ENCODE results near the gene GNAQ. TPM values are rescaled to one million over a fixed set of nuclear protein-coding genes. Genes with fewer than 3 reads are reported as not detected.

The GNAQ gene
- total and polyA plus RNA-seq, 2 of the 4 experiments (the other 2 are of a cell fraction): 23.1 to 50.7 TPM

GRCh38 chr9:77769246-77769645, 262.4 kb downstream of the GNAQ start:
- DNase-seq (no peak), ATAC-seq (ENCODE audit: low read depth) (no peak)
- no TSS peak for BruUV-seq (replicated peaks)
- Histone ChIP-seq H3K27ac (ENCODE audit: insufficient read depth, low read length) (no peak overlapping the region), H2BK15ac (ENCODE audit: low read depth, low read length) (no peak overlapping the region), H3K27me3 (ENCODE audit: control insufficient read depth, insufficient read depth, low read length) (no peaks in the 10 kb centered on the region), H4K8ac (ENCODE audit: low read depth in 2 of 2, low read length in 2 of 2) (no peak overlapping the region), H3K18ac (ENCODE audit: low read depth, low read length) (no peak overlapping the region), H2AFZ (replicated peaks; ENCODE audit: low read length, poor library complexity) (no peak overlapping the region), H3K9ac (ENCODE audit: low read depth, low read length) (no peak overlapping the region), H3K4me3 (ENCODE audit: insufficient read depth, low read depth, low read length) (no peak overlapping the region), H2BK20ac (ENCODE audit: low read depth, low read length) (no peak overlapping the region), H2BK120ac (ENCODE audit: low read depth, low read length) (no peak overlapping the region), H2BK5ac (ENCODE audit: low read depth, low read length, poor library complexity, severe bottlenecking) (no peak overlapping the region), H2AK9ac (replicated peaks; ENCODE audit: low read depth, low read length, poor library complexity) (no peak overlapping the region), H3K56ac (ENCODE audit: extremely low read depth, insufficient read depth, low read length) (no peak overlapping the region), H3K23ac (ENCODE audit: low read depth, low read length) (no peak overlapping the region), H3K14ac (replicated peaks; ENCODE audit: low read depth, low read length) (no peak overlapping the region), H3K36me3 (ENCODE audit: control insufficient read depth, insufficient read depth, low read length) (no peaks in the 10 kb centered on the region; the same call in 1 of the 2 replicates), H3K9me3 (ENCODE audit: control insufficient read depth, insufficient read depth, low read length) (no peaks in the 10 kb centered on the region), H4K5ac (ENCODE audit: low read depth, low read length) (no peak overlapping the region), H4K20me1 (ENCODE audit: insufficient read depth, low read length) (no peaks in the 10 kb centered on the region; the same call in 1 of the 2 replicates), H3K4me1 (ENCODE audit: control insufficient read depth, insufficient read depth, low read length) (no peaks in the 10 kb centered on the region), H2AK5ac (ENCODE audit: low read depth, low read length) (no peak overlapping the region), H3K79me1 (ENCODE audit: low read depth in 1 of 2, low read length in 2 of 2) (peaks cover 3 to 5% of the 10 kb centered on the region in 2 experiments; a peak in 2 of 4 replicates), H3K4me2 (ENCODE audit: low read depth, low read length) (no peak overlapping the region), H3K9me1 (ENCODE audit: insufficient read depth, low read length) (0 out of 2 replicates have a peak, but pooled peaks cover 2% of the 10 kb centered on the region), H4K91ac (ENCODE audit: insufficient read depth, low read depth, low read length) (no peak overlapping the region), H3K4ac (ENCODE audit: low read depth, low read length) (no peak overlapping the region)
- ChIA-PET POLR2A (ENCODE audit: unreplicated experiment) (no interaction called here), CTCF (interaction anchor here (1.1 kb wide), 1 partner anchor 336 kb away, joined by 3 read pairs; no protein-coding TSS in a partner anchor)
- TF ChIP-seq MXI1 (IDR thresholded peaks at IDR 0.05; ENCODE audit: borderline replicate concordance, low read depth, low read length) (no peak), FOS (IDR thresholded peaks at IDR 0.05; ENCODE audit: low read depth, low read length) (no peak), CHD1 (IDR thresholded peaks at IDR 0.05; ENCODE audit: low read depth, low read length) (no peak), SMC3 (IDR thresholded peaks at IDR 0.05; ENCODE audit: low read depth, low read length) (no peak), NFE2L2 (IDR thresholded peaks at IDR 0.05; ENCODE audit: low read depth, low read length) (no peak), USF2 (IDR thresholded peaks at IDR 0.05; ENCODE audit: low read depth, low read length) (no peak), RFX5 (IDR thresholded peaks at IDR 0.05; ENCODE audit: low read depth, low read length) (no peak), CEBPB (IDR thresholded peaks at IDR 0.05; ENCODE audit: low read depth, low read length) (no peak), MAFK (IDR thresholded peaks at IDR 0.05; ENCODE audit: low read depth, low read length) (no peak), ELK1 (IDR thresholded peaks at IDR 0.05; ENCODE audit: borderline replicate concordance, low read depth, low read length) (no peak), BHLHE40 (IDR thresholded peaks at IDR 0.05; ENCODE audit: low read depth, low read length) (no peak), CTCF (conservative IDR thresholded peaks at IDR 0.05; ENCODE audit: low read depth, low read length) (no peak), POLR2A (IDR thresholded peaks at IDR 0.05; ENCODE audit: low read depth, low read length) (no peak), RCOR1 (IDR thresholded peaks at IDR 0.05; ENCODE audit: insufficient replicate concordance, low read length) (no peak), RAD21 (IDR thresholded peaks at IDR 0.05; ENCODE audit: low read length) (no peak)
- intact Hi-C loops (cut with micrococcal nuclease) (no loop called here), dilution Hi-C loops (cut with HindIII; ENCODE audit: low sequenced_read_pairs, unreplicated experiment) (no loop called here), in situ Hi-C loops (cut with MboI; ENCODE audit: low sequenced_read_pairs) (no loop called here)
- no CpG with 5 or more reads among the region's 5 CpGs for WGBS, 2 experiments (ENCODE audit: extremely low coverage in 2 of 2, insufficient read length in 1 of 2)

Data from IMR-90 (cell line).